Measurements from ENCODE around the gene VWF. TPM values are rescaled to one million over a fixed set of nuclear protein-coding genes. Genes with fewer than 3 reads are reported as not detected.
"Not testable (repeated sequence)": the region's sequence is repeated elsewhere in the genome, so short reads cannot be mapped to it uniquely, and the experiment has no call there.

VWF gene
- total RNA-seq, 1 experiment from 2014 or later = 0.41 TPM

GRCh38 chr12:6016756-6017155 is 107.7 kb downstream of the VWF start:
- intact Hi-C loops (cut with micrococcal nuclease; ENCODE audit: unreplicated experiment) = no loop called here
- BruUV-seq (replicated peaks) = no TSS peak
- Mint-ChIP-seq H3K36me3 (ENCODE audit: insufficient read depth, unreplicated experiment) (no peaks in the 10 kb centered on the region), H3K27ac (ENCODE audit: unreplicated experiment) (no peak overlapping the region), H3K9me3 (ENCODE audit: unreplicated experiment) (no peaks in the 10 kb centered on the region), H3K4me1 (ENCODE audit: low read depth, unreplicated experiment) (peaks cover 9% of the 10 kb centered on the region), H3K4me3 (ENCODE audit: unreplicated experiment) (no peak overlapping the region), H3K27me3 (ENCODE audit: insufficient read depth, unreplicated experiment) (peaks cover 10% of the 10 kb centered on the region)
- no peaks in the 10 kb centered on the region for H3K27me3 ChIP-seq (replicated peaks; ENCODE audit: control insufficient read depth, insufficient read depth, low read length)
- POLR2A ChIA-PET = no interaction called here
- TF ChIP-seq CTCF (IDR thresholded peaks at IDR 0.05; ENCODE audit: insufficient read depth in 1 of 2, low read depth in 1 of 2, low read length in 1 of 2, severe bottlenecking in 1 of 2, unreplicated experiment in 1 of 2) = no peak
- no peak overlapping the region for H3K4me3 ChIP-seq (ENCODE audit: low read depth, low read length)
- CTCF ChIA-PET = no interaction called here
- no peaks in the 10 kb centered on the region for H3K9me3 ChIP-seq
- peaks cover 11% of the 10 kb centered on the region for H3K4me1 ChIP-seq
- no peak for DNase-seq
- no peaks in the 10 kb centered on the region for H3K36me3 ChIP-seq (ENCODE audit: control insufficient read depth, insufficient read depth, low read length)

GRCh38 chr12:6016004-6016403 is 108.5 kb downstream of the VWF start:
- BruUV-seq (replicated peaks); H3K4me3 Mint-ChIP-seq (ENCODE audit: unreplicated experiment); H3K9me3 ChIP-seq; intact Hi-C loops (cut with micrococcal nuclease; ENCODE audit: unreplicated experiment); H3K4me3 ChIP-seq (ENCODE audit: low read depth, low read length); H3K36me3 ChIP-seq (ENCODE audit: control insufficient read depth, insufficient read depth, low read length); H3K4me1 Mint-ChIP-seq (ENCODE audit: low read depth, unreplicated experiment); H3K27ac Mint-ChIP-seq (ENCODE audit: unreplicated experiment); POLR2A ChIA-PET; H3K4me1 ChIP-seq; H3K9me3 Mint-ChIP-seq (ENCODE audit: unreplicated experiment); H3K36me3 Mint-ChIP-seq (ENCODE audit: insufficient read depth, unreplicated experiment); CTCF ChIA-PET; DNase-seq; H3K27me3 ChIP-seq (replicated peaks; ENCODE audit: control insufficient read depth, insufficient read depth, low read length): not testable (repeated sequence)
- H3K27me3 Mint-ChIP-seq (ENCODE audit: insufficient read depth, unreplicated experiment) = peaks cover 10% of the 10 kb centered on the region

- BruUV-seq (replicated peaks); H3K27ac Mint-ChIP-seq (ENCODE audit: unreplicated experiment); H3K4me3 ChIP-seq (ENCODE audit: low read depth, low read length); H3K4me1 Mint-ChIP-seq (ENCODE audit: low read depth, unreplicated experiment); H3K27me3 ChIP-seq (replicated peaks; ENCODE audit: control insufficient read depth, insufficient read depth, low read length); H3K9me3 Mint-ChIP-seq (ENCODE audit: unreplicated experiment); H3K9me3 ChIP-seq; H3K36me3 ChIP-seq (ENCODE audit: control insufficient read depth, insufficient read depth, low read length); POLR2A ChIA-PET; H3K4me1 ChIP-seq; H3K4me3 Mint-ChIP-seq (ENCODE audit: unreplicated experiment); H3K36me3 Mint-ChIP-seq (ENCODE audit: insufficient read depth, unreplicated experiment); DNase-seq; intact Hi-C loops (cut with micrococcal nuclease; ENCODE audit: unreplicated experiment): not testable (repeated sequence)
- CTCF ChIA-PET = interaction anchor here (1.2 kb wide), 1 partner anchor 23 kb away, joined by 3 read pairs; no protein-coding TSS in a partner anchor
- peaks cover 10% of the 10 kb centered on the region for H3K27me3 Mint-ChIP-seq (ENCODE audit: insufficient read depth, unreplicated experiment)
Observed at GRCh38 chr12:6015271-6015670, 109.2 kb downstream of the VWF start.

GRCh38 chr12:6010631-6011350 is 113.7 kb downstream of the VWF start:
- H3K4me1 Mint-ChIP-seq (ENCODE audit: low read depth, unreplicated experiment); H3K36me3 ChIP-seq (ENCODE audit: control insufficient read depth, insufficient read depth, low read length); H3K9me3 ChIP-seq; BruUV-seq (replicated peaks); CTCF ChIA-PET; intact Hi-C loops (cut with micrococcal nuclease; ENCODE audit: unreplicated experiment); H3K27ac Mint-ChIP-seq (ENCODE audit: unreplicated experiment); H3K4me3 ChIP-seq (ENCODE audit: low read depth, low read length); H3K4me3 Mint-ChIP-seq (ENCODE audit: unreplicated experiment); H3K27me3 ChIP-seq (replicated peaks; ENCODE audit: control insufficient read depth, insufficient read depth, low read length); DNase-seq; H3K9me3 Mint-ChIP-seq (ENCODE audit: unreplicated experiment); POLR2A ChIA-PET; H3K36me3 Mint-ChIP-seq (ENCODE audit: insufficient read depth, unreplicated experiment); H3K4me1 ChIP-seq: not testable (repeated sequence)
- H3K27me3 Mint-ChIP-seq (ENCODE audit: insufficient read depth, unreplicated experiment) = peaks cover 31% of the 10 kb centered on the region

Data from Caco-2 (cell line).